ENCODE measurements around the gene LGALS1. TPM values are rescaled to one million over a fixed set of nuclear protein-coding genes. Genes with fewer than 3 reads are reported as not detected.

Gene LGALS1
- total RNA-seq, result 69.8 TPM

DNA sequence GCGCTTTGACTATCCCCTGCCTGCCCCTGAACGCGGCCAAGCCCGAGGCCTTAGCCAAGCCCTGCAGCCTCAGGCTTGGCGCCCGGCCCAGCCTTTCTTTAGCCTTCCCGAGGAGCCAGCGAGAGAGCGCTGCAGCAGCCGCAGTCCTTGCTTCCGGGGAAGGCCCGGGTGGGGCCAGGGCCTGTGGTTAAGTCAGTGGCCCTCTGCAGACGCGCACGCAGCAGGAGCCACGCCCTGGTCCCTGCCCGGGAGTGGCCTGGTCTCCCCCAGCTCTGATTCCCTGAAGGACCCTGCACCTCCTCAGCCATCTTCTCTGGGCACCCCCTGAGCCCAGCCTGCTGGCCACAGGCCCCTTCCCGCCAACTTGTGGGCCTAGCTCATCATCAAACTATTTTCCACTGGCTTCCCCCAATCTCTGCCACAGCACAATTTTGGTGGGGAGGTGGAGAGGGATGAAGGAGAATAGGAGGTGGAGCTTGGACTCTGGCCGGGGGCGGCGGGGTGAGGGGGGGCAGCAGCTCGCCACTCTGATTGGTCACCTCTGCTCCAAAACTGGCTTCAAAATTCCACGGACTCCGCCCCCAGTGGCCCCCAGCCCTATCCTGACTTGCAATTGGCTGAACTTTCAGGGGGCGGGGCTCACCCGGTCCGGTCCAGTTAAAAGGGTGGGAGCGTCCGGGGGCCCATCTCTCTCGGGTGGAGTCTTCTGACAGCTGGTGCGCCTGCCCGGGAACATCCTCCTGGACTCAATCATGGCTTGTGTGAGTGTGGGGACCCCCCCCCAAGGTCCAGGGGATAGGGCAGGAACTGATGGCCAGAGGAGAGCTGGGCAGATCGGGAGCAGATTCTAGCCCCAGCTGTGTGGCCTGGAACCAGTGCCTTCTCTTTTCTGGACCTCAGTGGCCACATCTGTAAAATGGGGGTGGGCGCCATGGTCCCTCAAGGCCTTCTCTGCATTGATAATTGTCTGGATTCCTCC, at the start of gene LGALS1:
LGALS1 (plus strand) TSS at position 686 of the 979 bp plus-strand sequence; CDS start at position 753, 67 bp downstream.

DNA sequence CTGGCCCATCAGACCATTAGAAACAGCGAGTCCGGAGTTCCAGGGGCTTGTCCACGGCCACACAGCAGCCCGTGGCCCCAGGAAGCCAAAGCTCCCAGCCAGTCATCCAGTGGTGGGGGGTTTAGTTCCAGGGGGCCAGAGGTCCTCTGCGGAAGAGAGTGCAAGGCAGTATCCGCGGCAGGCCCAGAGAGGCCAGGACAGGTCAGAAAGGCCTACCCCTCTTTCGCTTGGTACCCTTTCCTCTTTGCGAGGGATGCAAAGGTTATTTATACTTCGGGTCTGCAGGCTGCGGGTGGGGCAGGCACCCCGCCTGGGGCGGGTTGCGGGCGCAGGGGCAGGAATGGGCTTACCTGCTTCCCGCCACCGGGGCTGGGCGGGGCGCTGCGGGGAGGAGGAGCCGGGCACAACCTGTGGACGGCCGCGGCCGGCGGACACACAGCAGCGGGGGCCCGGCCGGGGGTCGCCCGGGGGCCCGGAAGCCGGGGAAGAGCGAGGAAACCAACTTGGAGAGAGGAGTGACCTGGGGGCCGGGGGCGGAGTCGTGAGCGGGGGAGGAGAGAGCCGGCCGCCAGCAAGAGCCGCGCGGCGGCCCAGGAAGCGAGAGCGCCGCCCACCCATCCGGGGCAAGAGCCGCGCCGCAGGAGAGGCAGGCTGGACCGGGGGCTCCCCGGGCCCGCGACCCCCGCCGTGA, 36.2 kb upstream of the LGALS1 start, which contains the start of gene SH3BP1:
SH3BP1 (plus strand) TSS at position 600 of the 691 bp plus-strand sequence. CDS start 119 bp downstream, outside the sequence.

DNA sequence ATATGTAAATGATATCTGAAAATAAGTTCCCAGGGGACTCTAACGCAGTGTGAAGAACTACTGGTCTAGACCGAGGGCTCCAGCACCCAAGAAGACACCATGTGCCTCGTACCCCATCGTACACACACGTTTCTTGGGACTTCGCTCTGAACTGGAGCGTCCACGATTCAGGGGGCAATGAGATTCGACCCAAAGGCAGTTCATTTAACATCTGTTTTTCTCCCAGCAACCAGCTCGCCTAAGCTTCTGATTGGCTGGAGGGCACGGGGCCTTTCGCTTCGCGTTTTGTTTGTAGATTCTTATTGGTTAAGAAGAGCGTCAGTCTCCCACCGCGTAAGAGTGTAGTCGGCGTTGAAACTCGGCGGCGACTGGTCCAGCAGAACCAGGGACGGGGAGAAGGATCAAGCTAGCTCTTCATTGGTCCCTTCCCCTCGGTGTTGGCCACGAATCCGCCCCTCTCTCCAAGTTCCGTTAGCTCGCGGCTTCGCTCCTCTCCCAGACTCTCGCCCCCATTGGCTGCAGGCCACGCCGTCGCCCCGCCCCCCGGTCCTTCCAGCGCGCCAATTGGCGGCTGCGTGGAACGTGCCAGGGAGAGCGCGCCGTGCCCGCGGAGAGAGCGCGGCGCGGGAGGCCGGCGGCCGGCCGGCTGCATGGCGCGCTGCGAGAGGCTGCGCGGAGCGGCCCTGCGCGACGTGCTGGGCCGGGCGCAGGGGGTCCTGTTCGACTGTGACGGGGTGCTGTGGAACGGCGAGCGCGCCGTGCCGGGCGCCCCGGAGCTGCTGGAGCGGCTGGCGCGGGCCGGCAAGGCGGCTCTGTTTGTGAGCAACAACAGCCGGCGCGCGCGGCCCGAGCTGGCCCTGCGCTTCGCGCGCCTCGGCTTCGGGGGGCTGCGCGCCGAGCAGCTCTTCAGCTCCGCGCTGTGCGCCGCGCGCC, 17.0 kb upstream of the LGALS1 start, which contains the start of gene PDXP:
PDXP (plus strand) TSS at position 591 of the 933 bp plus-strand sequence; CDS start at position 651, 60 bp downstream.

DNA sequence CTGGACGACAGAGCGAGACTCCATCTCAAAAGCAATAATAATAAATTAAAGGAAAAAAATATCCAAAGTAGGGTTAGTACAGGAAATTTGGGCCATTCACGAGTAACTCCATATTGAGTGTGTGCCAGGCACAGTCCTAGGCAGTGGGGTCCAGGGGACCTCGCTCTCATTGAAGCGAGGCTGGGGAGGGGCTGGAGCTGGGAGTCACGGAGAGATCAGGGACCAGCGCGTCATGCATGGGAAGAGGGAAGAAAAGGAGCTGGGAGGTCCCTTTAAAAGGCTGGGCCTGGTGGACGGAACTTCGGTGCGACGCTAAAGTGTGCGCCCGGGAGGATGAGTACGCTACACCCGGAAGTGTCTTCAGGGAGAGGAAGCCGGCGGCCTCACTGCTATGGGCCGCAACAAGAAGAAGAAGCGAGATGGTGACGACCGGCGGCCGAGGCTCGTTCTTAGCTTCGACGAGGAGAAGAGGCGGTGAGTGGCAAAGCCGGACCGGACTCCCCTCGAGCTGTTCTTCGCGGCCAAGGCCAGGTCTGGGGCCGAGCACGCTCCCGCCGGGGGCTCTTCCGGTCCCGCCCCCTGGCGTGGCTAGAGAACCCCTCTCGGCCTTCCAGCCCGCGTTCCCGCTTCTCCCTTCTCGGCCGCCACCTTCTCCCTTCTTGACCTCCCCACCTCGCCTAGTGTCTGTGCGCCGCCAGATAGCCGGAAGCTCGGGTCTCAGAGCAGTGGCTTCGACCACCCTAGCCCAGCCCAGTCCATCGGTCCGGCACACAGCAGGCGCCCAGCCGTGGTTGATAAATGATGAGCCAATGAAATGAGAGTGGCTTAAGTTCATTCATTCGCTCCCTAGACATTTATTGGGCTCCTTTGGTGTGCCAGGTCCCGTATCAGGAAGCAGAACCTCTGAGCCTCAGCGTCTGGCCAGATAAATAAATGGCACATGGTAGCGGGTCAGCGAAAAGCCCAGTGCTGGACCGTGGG, 10.9 kb downstream of the LGALS1 start, which contains the start of gene NOL12:
NOL12 (plus strand) TSS at position 342 of the 981 bp plus-strand sequence; CDS start at position 392, 50 bp downstream.

DNA sequence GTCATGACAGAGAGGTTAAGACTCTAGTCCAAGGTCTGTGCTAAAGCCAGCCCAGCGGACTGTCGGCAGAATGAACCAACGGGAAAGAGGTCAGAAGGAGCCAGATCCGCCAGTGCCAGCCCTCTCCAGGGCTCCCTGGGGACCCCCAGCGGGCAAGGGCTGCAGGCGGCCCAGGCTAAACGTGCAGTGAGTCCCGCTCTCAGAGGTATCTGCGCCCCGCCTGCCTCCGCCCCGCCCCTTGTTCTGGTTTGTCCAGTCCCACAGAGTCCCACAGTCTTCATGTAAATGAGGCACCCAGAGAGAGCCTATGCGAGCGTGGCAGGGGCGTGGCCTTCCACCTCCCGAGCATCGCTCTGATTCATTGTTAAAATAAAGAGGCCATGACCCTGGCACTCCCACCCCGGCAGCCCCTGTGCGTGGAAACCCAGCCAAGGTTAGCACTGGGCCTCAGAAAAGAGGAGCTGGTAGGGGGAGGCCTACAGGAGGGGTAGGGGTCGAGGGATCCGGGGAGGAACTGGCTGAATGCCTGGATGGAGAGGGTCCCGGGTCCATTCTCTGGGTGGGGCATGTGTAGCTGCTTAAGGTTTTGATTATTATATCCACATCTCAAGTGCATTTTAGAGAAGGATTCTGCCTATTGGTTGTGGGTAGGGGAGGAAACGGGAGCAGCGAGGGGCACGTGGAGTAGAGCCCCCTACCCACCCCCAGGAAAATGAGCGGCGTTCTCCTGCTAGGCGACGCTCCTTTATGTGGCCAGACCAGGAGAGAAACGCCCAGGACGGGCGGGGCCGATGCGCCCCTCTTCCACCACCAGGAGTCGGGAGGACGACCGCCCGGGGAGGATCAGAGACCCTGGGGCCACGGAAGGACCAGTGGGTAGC, 21.5 kb downstream of the LGALS1 start, which contains the start of gene TRIOBP:
TRIOBP (plus strand) TSS at position 392 of the 881 bp plus-strand sequence. CDS start 4,318 bp downstream, outside the sequence.

Small RNA genes within 50 kb of the gene (small RNA-seq; reads per million reads assigned to genes)
- not detected for gene RN7SL385P (ENCODE audit: low replicate concordance)

Other genes with a start within 250 kb of the LGALS1 start
- 21.9 TPM for gene ELFN2, start 248.2 kb upstream of the LGALS1 start, total RNA-seq
- gene MFNG, start 189.3 kb upstream of the LGALS1 start, total RNA-seq, result 3.4 TPM
- 2.2 TPM for gene CARD10, start 156.2 kb upstream of the LGALS1 start, total RNA-seq
- 2.5 TPM for gene CDC42EP1, start 115.2 kb upstream of the LGALS1 start, total RNA-seq
- gene LGALS2, start 95.5 kb upstream of the LGALS1 start, total RNA-seq, result not detected
- 70.4 TPM for gene GGA1, start 66.8 kb upstream of the LGALS1 start, total RNA-seq
- gene SH3BP1, start 36.0 kb upstream of the LGALS1 start, total RNA-seq, result 0.94 TPM
- gene PDXP, start 16.9 kb upstream of the LGALS1 start, total RNA-seq, result 42.6 TPM
- gene NOL12, start 10.7 kb downstream of the LGALS1 start, total RNA-seq, result 16.3 TPM
- 35.7 TPM for gene TRIOBP, start 21.4 kb downstream of the LGALS1 start, total RNA-seq
- 7.5 TPM for gene GCAT, start 132.3 kb downstream of the LGALS1 start, total RNA-seq
- gene GALR3, start 147.7 kb downstream of the LGALS1 start, total RNA-seq, result not detected
- 26.3 TPM for gene ANKRD54, start 168.7 kb downstream of the LGALS1 start, total RNA-seq
- 599 TPM for gene EIF3L, start 173.8 kb downstream of the LGALS1 start, total RNA-seq
- 38.8 TPM for gene MICALL1, start 230.7 kb downstream of the LGALS1 start, total RNA-seq